Measurements from ENCODE around the gene LDLRAD3.

DNA sequence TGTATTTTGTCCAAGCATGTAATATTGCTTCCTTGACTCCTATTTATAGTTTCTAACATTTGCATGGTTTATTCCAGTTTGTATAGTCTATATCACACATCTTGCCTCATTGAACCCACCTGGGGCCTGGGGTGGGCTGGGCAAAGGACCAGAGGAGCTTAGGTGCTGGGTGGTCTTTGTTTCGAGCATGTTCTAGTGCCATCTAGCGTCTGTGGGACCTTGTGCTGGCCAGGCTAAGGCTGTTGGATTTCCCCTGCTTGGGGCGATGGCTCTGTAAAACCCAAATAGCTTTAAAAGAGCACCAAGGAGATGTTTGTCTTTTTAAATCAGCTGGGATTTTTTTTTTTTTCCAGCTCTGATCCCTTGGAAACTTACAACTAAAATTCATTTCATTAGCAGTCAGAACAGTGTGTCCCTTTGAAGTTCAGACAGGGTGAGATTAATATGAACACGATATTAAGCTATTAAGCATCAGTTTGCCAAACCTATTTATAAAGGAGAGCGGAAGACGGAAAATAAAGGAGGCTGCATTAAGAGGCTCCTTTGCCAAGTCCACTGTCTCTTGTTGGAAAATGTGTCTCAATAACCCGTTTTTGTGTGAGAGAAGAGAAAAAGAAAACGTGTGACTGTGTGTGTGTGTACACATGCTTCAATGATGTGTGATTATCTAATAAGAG, 188.0 kb downstream of the LDLRAD3 start:
- TF ChIP-seq, protein P1, sequence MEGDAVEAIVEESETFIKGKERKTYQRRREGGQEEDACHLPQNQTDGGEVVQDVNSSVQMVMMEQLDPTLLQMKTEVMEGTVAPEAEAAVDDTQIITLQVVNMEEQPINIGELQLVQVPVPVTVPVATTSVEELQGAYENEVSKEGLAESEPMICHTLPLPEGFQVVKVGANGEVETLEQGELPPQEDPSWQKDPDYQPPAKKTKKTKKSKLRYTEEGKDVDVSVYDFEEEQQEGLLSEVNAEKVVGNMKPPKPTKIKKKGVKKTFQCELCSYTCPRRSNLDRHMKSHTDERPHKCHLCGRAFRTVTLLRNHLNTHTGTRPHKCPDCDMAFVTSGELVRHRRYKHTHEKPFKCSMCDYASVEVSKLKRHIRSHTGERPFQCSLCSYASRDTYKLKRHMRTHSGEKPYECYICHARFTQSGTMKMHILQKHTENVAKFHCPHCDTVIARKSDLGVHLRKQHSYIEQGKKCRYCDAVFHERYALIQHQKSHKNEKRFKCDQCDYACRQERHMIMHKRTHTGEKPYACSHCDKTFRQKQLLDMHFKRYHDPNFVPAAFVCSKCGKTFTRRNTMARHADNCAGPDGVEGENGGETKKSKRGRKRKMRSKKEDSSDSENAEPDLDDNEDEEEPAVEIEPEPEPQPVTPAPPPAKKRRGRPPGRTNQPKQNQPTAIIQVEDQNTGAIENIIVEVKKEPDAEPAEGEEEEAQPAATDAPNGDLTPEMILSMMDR (IDR thresholded peaks at IDR 0.05): peak; percentile 66 to 78 (median 74)
- no peak for TF ChIP-seq POLR2A (IDR thresholded peaks at IDR 0.05)

Measured in uterus (tissue), 2 donors.